Measurements from ENCODE around the gene CDH13.

Gene CDH13

GRCh38 chr16:82716361-82716855 lies 89.6 kb downstream of the CDH13 start:
- peaks cover 0 to 19% (median 6%) of the 10 kb centered on the region in 4 donors for H3K4me1 ChIP-seq
- no peaks in the 10 kb centered on the region for H3K36me3 ChIP-seq
- no peaks in the 10 kb centered on the region for H3K27me3 ChIP-seq
- no peak overlapping the region for H3K4me3 ChIP-seq
- intact Hi-C loops (cut with DNase I; ENCODE audit: low total_unique reads) = no loop called here
- H3K27ac ChIP-seq = no peak overlapping the region
- TF ChIP-seq CTCF (IDR thresholded peaks at IDR 0.05) = no peak
- no peak for DNase-seq
- no peaks in the 10 kb centered on the region for H3K9me3 ChIP-seq

DNA sequence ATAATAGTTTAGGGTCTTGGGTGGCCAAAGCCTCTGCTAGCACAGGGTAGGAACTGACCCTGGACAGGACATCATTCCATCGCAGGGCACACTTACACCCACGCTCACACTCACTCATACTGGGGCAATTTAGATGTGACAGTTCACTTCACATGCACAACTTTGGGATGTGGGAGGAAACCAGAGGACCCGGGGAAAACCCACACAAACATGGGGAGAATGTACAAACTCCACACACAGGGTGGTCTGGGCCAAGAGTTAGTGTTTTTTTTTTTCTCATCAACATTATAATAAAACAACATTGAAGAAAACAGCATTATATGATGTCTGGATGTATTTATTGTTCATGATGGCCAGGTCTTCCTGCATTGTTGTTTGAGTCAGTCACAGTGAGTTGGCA lies 93.6 kb downstream of the CDH13 start:
- no peak overlapping the region for H3K4me3 ChIP-seq
- no peak overlapping the region for H3K27ac ChIP-seq
- DNase-seq = no peak
- H3K36me3 ChIP-seq = no peaks in the 10 kb centered on the region
- intact Hi-C loops (cut with DNase I; ENCODE audit: low total_unique reads) = no loop called here
- H3K9me3 ChIP-seq = no peaks in the 10 kb centered on the region
- H3K27me3 ChIP-seq = no peaks in the 10 kb centered on the region
- peaks cover 0 to 14% (median 6%) of the 10 kb centered on the region in 4 donors for H3K4me1 ChIP-seq
- no peak for TF ChIP-seq CTCF (IDR thresholded peaks at IDR 0.05)

GRCh38 chr16:82726306-82726705 lies 99.5 kb downstream of the CDH13 start:
- Histone ChIP-seq H3K9me3 (peaks cover 0 to 12% (median 0%) of the 10 kb centered on the region in 3 donors), H3K4me3 (no peak overlapping the region), H3K36me3 (peaks cover 0 to 5% (median 0%) of the 10 kb centered on the region in 3 donors), H3K27me3 (no peaks in the 10 kb centered on the region), H3K4me1 (no peaks in the 10 kb centered on the region), H3K27ac (no peak overlapping the region)
- TF ChIP-seq CTCF (IDR thresholded peaks at IDR 0.05) = no peak
- intact Hi-C loops (cut with DNase I; ENCODE audit: low total_unique reads) = no loop called here
- DNase-seq = no peak

GRCh38 chr16:82728901-82729300 lies 102.1 kb downstream of the CDH13 start:
- Histone ChIP-seq H3K4me3 (no peak overlapping the region), H3K27me3 (no peaks in the 10 kb centered on the region), H3K9me3 (peaks cover 0 to 12% (median 0%) of the 10 kb centered on the region in 3 donors), H3K36me3 (peaks cover 0 to 5% (median 0%) of the 10 kb centered on the region in 3 donors), H3K27ac (no peak overlapping the region), H3K4me1 (peaks cover 0 to 7% (median 2%) of the 10 kb centered on the region in 4 donors)
- TF ChIP-seq CTCF (IDR thresholded peaks at IDR 0.05) = no peak
- intact Hi-C loops (cut with DNase I; ENCODE audit: low total_unique reads) = no loop called here
- DNase-seq = no peak

DNA sequence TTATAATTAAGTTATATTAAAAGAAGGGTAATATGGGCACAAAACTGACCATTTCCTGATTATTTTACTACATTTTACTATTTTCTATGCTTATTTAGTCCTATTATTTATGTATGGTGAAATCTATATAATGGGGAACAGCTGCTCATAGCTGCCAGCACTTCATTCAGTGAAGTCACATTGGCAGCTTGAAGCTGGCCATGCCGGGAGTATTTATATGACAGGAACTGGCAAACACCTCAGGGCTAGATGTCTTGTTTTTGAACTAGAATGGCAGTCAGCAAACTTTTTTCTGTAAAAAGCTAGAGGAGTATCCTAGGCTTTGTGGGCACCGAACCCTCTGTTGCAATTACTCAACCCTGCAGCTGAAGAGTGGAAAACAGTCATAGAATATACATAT lies 104.1 kb downstream of the CDH13 start:
- H3K4me1 ChIP-seq = peaks cover 0 to 27% (median 19%) of the 10 kb centered on the region in 4 donors
- intact Hi-C loops (cut with DNase I; ENCODE audit: low total_unique reads) = no loop called here
- no peak for TF ChIP-seq CTCF (IDR thresholded peaks at IDR 0.05)
- H3K9me3 ChIP-seq = peaks cover 0 to 12% (median 0%) of the 10 kb centered on the region in 3 donors
- no peak for DNase-seq
- no peaks in the 10 kb centered on the region for H3K27me3 ChIP-seq
- H3K27ac ChIP-seq = no peak overlapping the region
- H3K36me3 ChIP-seq = peaks cover 0 to 5% (median 0%) of the 10 kb centered on the region in 3 donors
- H3K4me3 ChIP-seq = no peak overlapping the region

- no peaks in the 10 kb centered on the region for H3K27me3 ChIP-seq
- intact Hi-C loops (cut with DNase I; ENCODE audit: low total_unique reads) = no loop called here
- no peak for TF ChIP-seq CTCF (IDR thresholded peaks at IDR 0.05)
- H3K36me3 ChIP-seq = peaks cover 0 to 5% (median 0%) of the 10 kb centered on the region in 3 donors
- no peak overlapping the region for H3K27ac ChIP-seq
- H3K4me3 ChIP-seq = no peak overlapping the region
- no peak for DNase-seq
- H3K4me1 ChIP-seq = peaks cover 0 to 42% (median 27%) of the 10 kb centered on the region in 4 donors
- peaks cover 0 to 12% (median 0%) of the 10 kb centered on the region in 3 donors for H3K9me3 ChIP-seq
Measured at GRCh38 chr16:82732461-82732860, 105.7 kb downstream of the CDH13 start.

Data from tibial artery (tissue), 4 donors.